GM13977 (cell line): ENCODE measurements around the gene EDN1.

ENCODE experiments used
- DNase-seq: peaks from one replicate; pipeline ENCODE4 v3.0.0; 2012; ENCODE audit warnings: low spot score
- in situ Hi-C: fragments of 300-500 bp; cut with MboI; formaldehyde crosslinking; loops from one replicate; pipeline ENCODE4 v1.12.0; 2022; ENCODE audit warnings: low sequenced_read_pairs, low pct_unique_long_range_greater_than_20kb, mixed read lengths, inconsistent platforms; ENCODE audit not compliant: unreplicated experiment
- TF ChIP-seq, protein P1 (sequence below): IDR thresholded peaks from 2 replicates; pipeline ENCODE4 v1.5.1; 2012; ENCODE audit warnings: mild to moderate bottlenecking, control low read depth; ENCODE audit not compliant: insufficient read depth; ENCODE audit errors: extremely low read depth, missing control alignments

Gene EDN1

DNA sequence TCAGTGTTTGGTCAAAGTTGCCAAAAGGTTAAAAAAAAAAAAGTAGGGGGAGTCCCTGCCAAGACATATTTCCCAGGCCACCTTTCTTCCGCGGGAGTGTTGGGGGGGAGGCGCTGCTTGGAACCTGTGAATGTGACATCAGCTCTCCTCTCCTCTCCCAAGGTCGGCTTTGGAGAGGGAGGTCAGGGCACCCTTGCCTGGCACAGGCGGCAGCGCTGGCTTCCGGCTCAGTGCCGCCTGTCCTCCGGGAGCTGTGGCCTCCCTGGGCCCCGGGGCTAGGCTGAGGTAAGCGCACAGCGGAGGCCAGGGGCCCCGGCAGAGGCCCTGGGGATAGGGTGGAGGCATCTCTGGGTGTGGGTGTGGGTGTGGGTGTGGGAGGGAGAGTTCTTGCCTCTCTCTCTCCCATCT, 1.9 kb upstream of the EDN1 start:
- TF ChIP-seq, protein P1, sequence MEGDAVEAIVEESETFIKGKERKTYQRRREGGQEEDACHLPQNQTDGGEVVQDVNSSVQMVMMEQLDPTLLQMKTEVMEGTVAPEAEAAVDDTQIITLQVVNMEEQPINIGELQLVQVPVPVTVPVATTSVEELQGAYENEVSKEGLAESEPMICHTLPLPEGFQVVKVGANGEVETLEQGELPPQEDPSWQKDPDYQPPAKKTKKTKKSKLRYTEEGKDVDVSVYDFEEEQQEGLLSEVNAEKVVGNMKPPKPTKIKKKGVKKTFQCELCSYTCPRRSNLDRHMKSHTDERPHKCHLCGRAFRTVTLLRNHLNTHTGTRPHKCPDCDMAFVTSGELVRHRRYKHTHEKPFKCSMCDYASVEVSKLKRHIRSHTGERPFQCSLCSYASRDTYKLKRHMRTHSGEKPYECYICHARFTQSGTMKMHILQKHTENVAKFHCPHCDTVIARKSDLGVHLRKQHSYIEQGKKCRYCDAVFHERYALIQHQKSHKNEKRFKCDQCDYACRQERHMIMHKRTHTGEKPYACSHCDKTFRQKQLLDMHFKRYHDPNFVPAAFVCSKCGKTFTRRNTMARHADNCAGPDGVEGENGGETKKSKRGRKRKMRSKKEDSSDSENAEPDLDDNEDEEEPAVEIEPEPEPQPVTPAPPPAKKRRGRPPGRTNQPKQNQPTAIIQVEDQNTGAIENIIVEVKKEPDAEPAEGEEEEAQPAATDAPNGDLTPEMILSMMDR, result no peak
- no peak for DNase-seq
- in situ Hi-C loops, result loop anchor here (25.0 kb wide), 1 partner anchor 626 kb away; no protein-coding TSS in a partner anchor

DNA sequence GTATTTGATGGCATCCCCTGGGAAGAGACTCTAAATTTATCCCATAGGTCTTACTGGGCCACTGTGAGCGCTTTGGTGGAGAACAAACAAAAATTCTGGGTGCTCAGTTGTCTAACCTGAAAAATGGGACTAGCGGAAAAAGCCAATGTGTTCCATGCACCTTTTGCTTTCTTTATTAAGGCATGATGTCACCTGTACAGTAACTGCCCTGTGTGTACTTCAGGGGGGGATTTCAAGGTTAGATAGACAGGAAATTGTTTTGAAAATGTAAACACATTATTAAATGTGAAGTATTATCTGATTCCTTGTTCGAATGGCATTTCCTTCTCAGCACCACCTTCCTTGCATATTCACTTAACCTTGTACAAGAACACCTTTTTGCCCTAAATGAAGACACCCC, 1.2 kb upstream of the EDN1 start:
- DNase-seq, result peak; percentile 52
- in situ Hi-C loops, result loop anchor here (25.0 kb wide), 1 partner anchor 627 kb away; no protein-coding TSS in a partner anchor
- TF ChIP-seq, protein P1, result no peak

GRCh38 chr6:12289365-12289919, 719 bp upstream of the EDN1 start:
- peak; percentile 82 for DNase-seq
- in situ Hi-C loops, result loop anchor here (25.0 kb wide), 1 partner anchor 627 kb away; no protein-coding TSS in a partner anchor
- TF ChIP-seq, protein P1, result peak; percentile 79

DNA sequence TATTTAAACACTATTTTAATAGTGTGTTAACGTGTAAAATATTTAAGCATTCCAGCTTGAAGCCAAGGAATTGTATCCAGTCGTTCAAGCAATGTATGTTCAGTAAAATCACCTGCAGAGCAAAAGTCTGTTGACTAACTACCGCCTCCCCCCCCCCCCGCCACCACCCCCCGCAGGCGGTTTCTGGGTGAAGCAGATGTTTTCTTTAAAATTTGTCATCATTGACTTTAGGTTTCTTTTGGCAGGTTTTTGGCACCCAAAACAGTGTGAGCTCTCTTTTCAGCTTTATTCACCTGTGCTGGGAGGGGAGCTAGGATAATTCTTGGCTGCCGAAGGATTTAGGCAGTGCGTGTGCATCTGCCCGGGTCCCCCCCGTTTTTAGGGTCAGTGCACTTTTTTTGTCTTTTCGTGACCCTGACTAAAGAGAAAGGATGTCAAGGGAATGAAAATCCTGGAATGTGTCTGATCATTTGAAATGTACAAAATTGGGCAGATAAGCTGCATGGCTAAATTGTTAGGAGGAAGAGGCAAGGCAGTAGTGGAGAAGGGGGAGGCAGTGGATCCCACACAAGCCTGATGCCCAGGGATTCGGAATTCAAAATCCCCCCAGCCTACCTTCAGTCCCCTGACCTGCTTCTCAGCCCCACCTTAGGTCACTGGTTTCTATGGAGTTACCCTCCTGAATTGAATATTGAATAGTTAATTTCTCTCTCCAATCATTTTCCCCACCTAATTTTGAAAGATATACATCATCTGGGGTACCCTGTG, 1.1 kb downstream of the EDN1 start:
- in situ Hi-C loops, result loop anchor here (10.0 to 25.0 kb wide), 2 partner anchors 304 to 629 kb away; no protein-coding TSS in a partner anchor
- TF ChIP-seq, protein P1, result no peak
- DNase-seq, result peak; percentile 40

DNA sequence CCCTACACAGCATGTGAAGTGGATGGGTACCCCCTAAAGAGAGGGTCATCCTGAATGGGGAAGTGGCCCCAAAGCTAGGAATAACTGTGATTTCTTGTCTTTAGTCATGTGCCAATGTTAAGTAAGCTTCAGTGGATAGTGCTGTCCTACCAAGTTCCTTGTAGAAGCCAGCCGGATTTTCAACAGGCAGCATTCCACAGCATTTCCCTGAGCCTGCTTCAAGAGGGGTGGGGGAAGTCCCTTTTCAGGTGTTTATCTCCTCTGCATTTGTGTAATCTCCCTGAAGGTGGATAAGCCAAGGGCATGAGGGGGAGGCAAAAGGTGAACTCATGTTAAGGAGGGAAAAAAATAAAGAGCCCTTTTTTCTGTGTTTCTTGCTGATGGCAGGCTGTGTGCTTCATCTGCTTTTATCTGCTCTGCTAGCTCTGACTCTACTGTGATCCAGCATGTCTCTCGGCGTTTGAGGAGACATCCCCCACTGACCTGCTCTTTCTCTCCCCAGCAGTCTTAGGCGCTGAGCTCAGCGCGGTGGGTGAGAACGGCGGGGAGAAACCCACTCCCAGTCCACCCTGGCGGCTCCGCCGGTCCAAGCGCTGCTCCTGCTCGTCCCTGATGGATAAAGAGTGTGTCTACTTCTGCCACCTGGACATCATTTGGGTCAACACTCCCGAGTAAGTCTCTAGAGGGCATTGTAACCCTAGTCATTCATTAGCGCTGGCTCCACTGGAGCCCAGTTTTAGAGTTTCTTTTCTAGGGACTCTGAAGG, 1.9 kb downstream of the EDN1 start:
- in situ Hi-C loops, result loop anchor here (10.0 to 25.0 kb wide), 2 partner anchors 303 to 630 kb away; no protein-coding TSS in a partner anchor
- DNase-seq, result peak; percentile 53
- TF ChIP-seq, protein P1, result peak; percentile 58

DNA sequence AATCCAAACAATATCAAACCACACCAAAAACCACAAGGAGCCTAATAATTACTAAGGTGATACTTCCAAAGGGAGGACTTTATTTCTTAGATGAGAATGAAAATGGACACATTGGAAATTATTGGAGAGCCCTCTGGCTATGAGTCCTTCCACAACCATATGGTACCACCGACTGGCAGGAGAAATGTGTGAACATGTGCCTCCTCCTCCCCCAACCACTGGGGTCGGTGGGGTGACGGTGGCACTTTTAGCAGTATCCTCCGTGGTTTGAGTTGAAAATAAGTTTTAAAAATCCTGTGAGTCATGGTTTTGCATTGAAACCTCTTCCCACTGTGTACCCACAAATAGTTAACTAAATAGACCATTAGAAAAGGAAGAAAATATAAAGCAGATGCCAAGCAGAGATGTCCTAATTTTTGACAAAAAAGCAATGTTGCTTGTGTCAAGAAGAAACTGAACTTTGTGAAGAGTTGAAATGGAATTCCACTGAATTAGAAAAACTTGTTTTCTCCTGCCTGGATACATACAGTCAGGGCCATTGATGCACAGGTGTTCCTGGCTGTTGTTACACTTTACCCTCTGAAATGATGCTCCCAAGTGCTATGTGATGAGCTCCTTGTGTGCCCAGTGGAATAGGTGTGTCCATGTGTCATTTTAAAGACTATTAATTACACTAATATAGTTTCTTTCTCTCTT, 3.2 kb downstream of the EDN1 start:
- TF ChIP-seq, protein P1, result no peak
- in situ Hi-C loops, result loop anchor here (10.0 to 25.0 kb wide), 2 partner anchors 301 to 631 kb away; no protein-coding TSS in a partner anchor
- no peak for DNase-seq
